Gastrocnemius medialis (tissue), 4 donors: ENCODE measurements around the gene LEF1.

ENCODE experiments used
- POLR2A ChIP-seq, 2 donors: fragments of 450-650 bp; IDR thresholded peaks; one replicate each; pipeline ENCODE4 v1.6.1; 2017; ENCODE audit warnings: antibody characterized with exemption in 2 of 2, mild to moderate bottlenecking in 2 of 2, moderate library complexity in 2 of 2
- TF ChIP-seq, protein P1 (sequence below), 5 experiments: fragments of 450-650 bp in 3 of 5; fragments of 200-600 bp in 2 of 5; sonication (generic) in 2 of 5; IDR thresholded peaks in 4 of 5; conservative IDR thresholded peaks in 1 of 5; 1 replicate in 4 of 5; 2 replicates in 1 of 5; pipeline ENCODE4 v1.5.1; 2016 to 2019; ENCODE audit warnings: antibody characterized with exemption in 5 of 5, mild to moderate bottlenecking in 3 of 5, moderate library complexity in 3 of 5

DNA sequence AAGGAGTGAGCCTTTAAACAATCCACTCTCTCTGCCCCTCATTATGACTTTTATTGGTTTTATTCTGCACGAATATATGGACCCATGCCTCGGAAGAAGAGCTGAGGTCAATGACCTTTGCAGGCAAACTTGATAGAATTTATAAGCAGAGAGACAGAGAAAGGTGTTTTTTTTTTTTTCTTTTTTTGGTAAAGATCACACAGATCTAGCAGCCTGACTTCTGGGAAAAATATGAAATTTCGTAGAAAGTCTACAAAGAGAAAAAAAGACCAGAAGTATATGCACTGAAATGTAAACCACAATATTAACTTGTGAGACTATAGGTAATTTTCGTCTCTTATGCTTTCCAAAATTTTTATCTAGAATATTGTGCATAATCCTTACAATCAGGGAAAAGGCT, 61.6 kb downstream of the LEF1 start:
- TF ChIP-seq, protein P1, sequence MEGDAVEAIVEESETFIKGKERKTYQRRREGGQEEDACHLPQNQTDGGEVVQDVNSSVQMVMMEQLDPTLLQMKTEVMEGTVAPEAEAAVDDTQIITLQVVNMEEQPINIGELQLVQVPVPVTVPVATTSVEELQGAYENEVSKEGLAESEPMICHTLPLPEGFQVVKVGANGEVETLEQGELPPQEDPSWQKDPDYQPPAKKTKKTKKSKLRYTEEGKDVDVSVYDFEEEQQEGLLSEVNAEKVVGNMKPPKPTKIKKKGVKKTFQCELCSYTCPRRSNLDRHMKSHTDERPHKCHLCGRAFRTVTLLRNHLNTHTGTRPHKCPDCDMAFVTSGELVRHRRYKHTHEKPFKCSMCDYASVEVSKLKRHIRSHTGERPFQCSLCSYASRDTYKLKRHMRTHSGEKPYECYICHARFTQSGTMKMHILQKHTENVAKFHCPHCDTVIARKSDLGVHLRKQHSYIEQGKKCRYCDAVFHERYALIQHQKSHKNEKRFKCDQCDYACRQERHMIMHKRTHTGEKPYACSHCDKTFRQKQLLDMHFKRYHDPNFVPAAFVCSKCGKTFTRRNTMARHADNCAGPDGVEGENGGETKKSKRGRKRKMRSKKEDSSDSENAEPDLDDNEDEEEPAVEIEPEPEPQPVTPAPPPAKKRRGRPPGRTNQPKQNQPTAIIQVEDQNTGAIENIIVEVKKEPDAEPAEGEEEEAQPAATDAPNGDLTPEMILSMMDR (IDR thresholded peaks at IDR 0.05 in 4 of 5, conservative IDR thresholded peaks at IDR 0.05 in 1 of 5) = no peak
- TF ChIP-seq POLR2A (IDR thresholded peaks at IDR 0.05) = no peak
